GM06990 (cell line): ENCODE measurements around the gene TMEM185B.

ENCODE experiments used
- DNase-seq: peaks from one replicate; pipeline ENCODE4 v3.0.0-alpha.2; 2011; ENCODE audit not compliant: insufficient read length; ENCODE audit errors: extremely low read depth
- H3K27me3 ChIP-seq: replicated peaks from 2 replicates; pipeline ENCODE4 v1.6.0; 2011; ENCODE audit warnings: low read length; ENCODE audit not compliant: control insufficient read depth, insufficient read depth
- H3K36me3 ChIP-seq: 2 replicates; pipeline ENCODE4 v1.5.1; 2011; ENCODE audit warnings: low read length; ENCODE audit not compliant: control insufficient read depth, insufficient read depth
- H3K4me3 ChIP-seq: replicated peaks from 2 replicates; pipeline ENCODE4 v1.5.1; 2011; ENCODE audit warnings: low read depth, mild to moderate bottlenecking, control low read depth, low read length
- CTCF ChIP-seq: IDR thresholded peaks from 2 replicates; pipeline ENCODE4 v1.5.1; 2011; ENCODE audit warnings: low read length, control low read depth, mild to moderate bottlenecking, inconsistent platforms; ENCODE audit not compliant: insufficient read depth, poor library complexity, severe bottlenecking

TMEM185B gene

GRCh38 chr2:120258196-120258595, 35.0 kb upstream of the TMEM185B start:
- DNase-seq = no peak
- Histone ChIP-seq H3K27me3 (no peaks in the 10 kb centered on the region), H3K36me3 (peaks cover 3% of the 10 kb centered on the region), H3K4me3 (no peak overlapping the region)
- TF ChIP-seq CTCF = no peak

GRCh38 chr2:120257522-120257921, 34.3 kb upstream of the TMEM185B start:
- TF ChIP-seq CTCF = no peak
- H3K36me3 ChIP-seq = peaks cover 3% of the 10 kb centered on the region
- no peaks in the 10 kb centered on the region for H3K27me3 ChIP-seq
- no peak overlapping the region for H3K4me3 ChIP-seq
- DNase-seq = no peak

- DNase-seq = no peak
- Histone ChIP-seq H3K27me3 (no peaks in the 10 kb centered on the region), H3K4me3 (no peak overlapping the region), H3K36me3 (peaks cover 3% of the 10 kb centered on the region)
- TF ChIP-seq CTCF = no peak
These were observed 33.4 kb upstream of the TMEM185B start for GRCh38 chr2:120256651-120257000.

GRCh38 chr2:120255986-120256650, 32.9 kb upstream of the TMEM185B start:
- no peak for DNase-seq
- Histone ChIP-seq H3K4me3 (no peak overlapping the region), H3K27me3 (no peaks in the 10 kb centered on the region), H3K36me3 (peaks cover 3% of the 10 kb centered on the region)
- no peak for TF ChIP-seq CTCF

- TF ChIP-seq CTCF = no peak
- no peak for DNase-seq
- H3K4me3 ChIP-seq = no peak overlapping the region
- no peaks in the 10 kb centered on the region for H3K27me3 ChIP-seq
- H3K36me3 ChIP-seq = peaks cover 3% of the 10 kb centered on the region
These were observed 31.9 kb upstream of the TMEM185B start for GRCh38 chr2:120255071-120255470.

- Histone ChIP-seq H3K27me3 (no peaks in the 10 kb centered on the region), H3K36me3 (peaks cover 3% of the 10 kb centered on the region), H3K4me3 (peak overlapping the region; percentile 90)
- no peak for DNase-seq
- TF ChIP-seq CTCF = no peak
These were observed 31.0 kb upstream of the TMEM185B start for GRCh38 chr2:120254178-120254577.
